NCI-H226 (cell line): Measurements from ENCODE around the gene NELFB.
A peak's percentile ranks its signal among the peaks of the same experiment; 100 is the strongest.

Experiments used
- DNase-seq: peaks from one replicate; pipeline ENCODE4 v3.0.0-alpha.2; 2015

Gene NELFB

GRCh38 chr9:137224830-137225694, 30.1 kb upstream of the NELFB start, which contains the start of gene CYSRT1:
Gene CYSRT1, plus strand, starts transcription at chr9:137225174. Its CDS starts 448 bp downstream, at chr9:137225622.
- DNase-seq: no peak

- DNase-seq: no peak
Measured at GRCh38 chr9:137225699-137226331, 29.3 kb upstream of the NELFB start.

- DNase-seq: peak; percentile 81
Measured at GRCh38 chr9:137226338-137227053, 28.6 kb upstream of the NELFB start.

GRCh38 chr9:137227054-137227852, 27.9 kb upstream of the NELFB start, which contains the start of gene RNF224:
Gene RNF224, plus strand, starts transcription at chr9:137227502. Its CDS starts 834 bp downstream, at chr9:137228336.
- peak; percentile 68 for DNase-seq

GRCh38 chr9:137227853-137228505, 27.1 kb upstream of the NELFB start:
- DNase-seq: no peak

GRCh38 chr9:137228506-137228967, 26.6 kb upstream of the NELFB start:
- DNase-seq: no peak

GRCh38 chr9:137228968-137229896, 25.9 kb upstream of the NELFB start:
- DNase-seq: no peak

- DNase-seq: no peak
Measured at GRCh38 chr9:137229903-137230704, 25.0 kb upstream of the NELFB start.

- no peak for DNase-seq
Measured at GRCh38 chr9:137230705-137231371, 24.3 kb upstream of the NELFB start, which contains the start of gene SLC34A3. Gene SLC34A3, plus strand, starts transcription at chr9:137230901. Its CDS starts 802 bp downstream, at chr9:137231703.

- DNase-seq: no peak
Measured at GRCh38 chr9:137231372-137232039, 23.6 kb upstream of the NELFB start.

GRCh38 chr9:137232101-137232500, 23.0 kb upstream of the NELFB start:
- no peak for DNase-seq

GRCh38 chr9:137232510-137232909, 22.6 kb upstream of the NELFB start:
- no peak for DNase-seq

- no peak for DNase-seq
Measured at GRCh38 chr9:137233143-137233980, 21.8 kb upstream of the NELFB start.

GRCh38 chr9:137234055-137234697, 21.0 kb upstream of the NELFB start:
- DNase-seq: no peak

GRCh38 chr9:137234758-137235423, 20.2 kb upstream of the NELFB start:
- no peak for DNase-seq
